Measurements from ENCODE around the gene UCK2.

DNA sequence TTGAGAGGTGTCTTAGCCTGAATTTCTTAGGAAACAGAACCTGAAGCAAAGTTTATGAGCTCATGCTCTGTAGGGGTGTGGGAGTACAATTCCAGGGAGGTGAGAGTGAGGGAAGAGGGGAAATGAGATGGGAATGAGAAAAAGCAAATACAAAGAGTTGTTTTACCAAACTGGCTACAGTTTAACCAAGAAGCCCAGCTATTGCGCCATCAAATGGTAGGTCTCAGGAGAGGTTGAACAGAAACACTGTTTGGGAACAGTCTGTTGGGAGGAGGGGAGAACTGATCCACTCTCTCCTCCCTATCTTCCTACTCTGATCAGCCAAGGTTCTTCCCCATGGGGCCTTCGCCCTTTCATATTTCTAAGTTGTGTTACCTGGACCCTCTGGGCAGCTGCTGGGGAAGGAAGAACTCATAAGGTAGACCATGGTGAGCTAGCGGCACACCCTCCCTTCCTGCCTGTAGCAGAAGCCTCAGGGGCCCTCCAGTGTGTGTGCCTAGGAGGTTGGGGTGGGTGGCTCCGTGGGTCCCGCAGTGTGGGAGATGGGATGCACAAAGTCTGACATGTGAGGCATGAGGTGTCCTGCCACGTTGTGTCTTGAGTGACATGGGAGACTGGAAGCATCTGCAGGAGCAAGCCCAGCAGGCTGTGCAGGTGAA is 120.5 kb downstream of the UCK2 start:
- TF ChIP-seq, protein P1, sequence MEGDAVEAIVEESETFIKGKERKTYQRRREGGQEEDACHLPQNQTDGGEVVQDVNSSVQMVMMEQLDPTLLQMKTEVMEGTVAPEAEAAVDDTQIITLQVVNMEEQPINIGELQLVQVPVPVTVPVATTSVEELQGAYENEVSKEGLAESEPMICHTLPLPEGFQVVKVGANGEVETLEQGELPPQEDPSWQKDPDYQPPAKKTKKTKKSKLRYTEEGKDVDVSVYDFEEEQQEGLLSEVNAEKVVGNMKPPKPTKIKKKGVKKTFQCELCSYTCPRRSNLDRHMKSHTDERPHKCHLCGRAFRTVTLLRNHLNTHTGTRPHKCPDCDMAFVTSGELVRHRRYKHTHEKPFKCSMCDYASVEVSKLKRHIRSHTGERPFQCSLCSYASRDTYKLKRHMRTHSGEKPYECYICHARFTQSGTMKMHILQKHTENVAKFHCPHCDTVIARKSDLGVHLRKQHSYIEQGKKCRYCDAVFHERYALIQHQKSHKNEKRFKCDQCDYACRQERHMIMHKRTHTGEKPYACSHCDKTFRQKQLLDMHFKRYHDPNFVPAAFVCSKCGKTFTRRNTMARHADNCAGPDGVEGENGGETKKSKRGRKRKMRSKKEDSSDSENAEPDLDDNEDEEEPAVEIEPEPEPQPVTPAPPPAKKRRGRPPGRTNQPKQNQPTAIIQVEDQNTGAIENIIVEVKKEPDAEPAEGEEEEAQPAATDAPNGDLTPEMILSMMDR (IDR thresholded peaks at IDR 0.05; ENCODE audit: control extremely low read depth in 1 of 3, insufficient read depth in 1 of 3, low read depth in 1 of 3, low read length in 3 of 3): no peak
- TF ChIP-seq ZNF274 (IDR thresholded peaks at IDR 0.05; ENCODE audit: borderline replicate concordance, extremely low read depth, low read length): no peak
- TF ChIP-seq MAX (IDR thresholded peaks at IDR 0.05): no peak
- TF ChIP-seq TAF1 (IDR thresholded peaks at IDR 0.05; ENCODE audit: low read depth, low read length): no peak
- no peak for TF ChIP-seq EP300 (IDR thresholded peaks at IDR 0.05; ENCODE audit: borderline replicate concordance in 1 of 2, low read depth in 2 of 2, low read length in 2 of 2)
- TF ChIP-seq JUND (IDR thresholded peaks at IDR 0.05; ENCODE audit: low read length): no peak
- TF ChIP-seq POLR2AphosphoS5 (IDR thresholded peaks at IDR 0.05; ENCODE audit: low read depth, low read length): no peak
- TF ChIP-seq GABPA (IDR thresholded peaks at IDR 0.05; ENCODE audit: borderline replicate concordance, insufficient read depth, low read length): no peak
- TF ChIP-seq SIX5 (IDR thresholded peaks at IDR 0.05; ENCODE audit: low read depth, low read length): no peak
- no peak for TF ChIP-seq CBX8 (IDR thresholded peaks at IDR 0.05; ENCODE audit: borderline replicate concordance, low read depth, low read length)
- TF ChIP-seq TEAD4 (IDR thresholded peaks at IDR 0.05; ENCODE audit: low read depth, low read length): no peak

Measured in H1 (cell line).